Endothelial cell of umbilical vein (primary cell): ENCODE measurements around the gene LMO7.
"Not testable (repeated sequence)": the region's sequence is repeated elsewhere in the genome, so short reads cannot be mapped to it uniquely, and the experiment has no call there.

Experiments
- CTCF ChIP-seq, 2 donors: IDR thresholded peaks; 1 replicate in 1 of 2; 2 replicates in 1 of 2; pipeline ENCODE4 v1.5.1; 2011; ENCODE audit warnings: low read length in 2 of 2, mild to moderate bottlenecking in 2 of 2, moderate library complexity in 2 of 2, control low read depth in 1 of 2, inconsistent platforms in 1 of 2, low read depth in 1 of 2; ENCODE audit not compliant: insufficient read depth in 1 of 2; ENCODE audit errors: extremely low read depth in 1 of 2
- EZH2 ChIP-seq: IDR thresholded peaks from 2 replicates; pipeline ENCODE4 v1.6.1; 2012; ENCODE audit warnings: borderline replicate concordance, low read depth, mild to moderate bottlenecking, moderate library complexity, low read length, inconsistent platforms; ENCODE audit not compliant: severe bottlenecking
- JUN ChIP-seq: IDR thresholded peaks from 2 replicates; pipeline ENCODE4 v1.6.1; 2011; ENCODE audit warnings: borderline replicate concordance, low read depth; ENCODE audit not compliant: insufficient read length, insufficient read depth
- MAX ChIP-seq: IDR thresholded peaks from 2 replicates; pipeline ENCODE4 v1.6.1; 2011; ENCODE audit not compliant: insufficient read depth, insufficient read length
- MYC ChIP-seq: IDR thresholded peaks from one replicate; pipeline ENCODE4 v1.6.1; 2011; ENCODE audit warnings: mild to moderate bottlenecking, low read depth, low read length
- POLR2A ChIP-seq: IDR thresholded peaks from 2 replicates; pipeline ENCODE4 v1.6.1; 2012; ENCODE audit warnings: low read depth, mild to moderate bottlenecking, control low read depth, low read length
- POLR2AphosphoS5 ChIP-seq: IDR thresholded peaks from 2 replicates; pipeline ENCODE4 v1.6.1; 2012; ENCODE audit warnings: low read depth, mild to moderate bottlenecking, control low read depth, low read length, moderate library complexity; ENCODE audit not compliant: insufficient read depth

- TF ChIP-seq CTCF (IDR thresholded peaks at IDR 0.05; ENCODE audit: extremely low read depth in 1 of 2, insufficient read depth in 1 of 2, low read depth in 1 of 2, low read length in 2 of 2), result peak; percentile 76 to 79
- TF ChIP-seq POLR2A, POLR2AphosphoS5, MAX, MYC, JUN, EZH2: not testable (repeated sequence)
Observed at GRCh38 chr13:75695908-75696307, 59.8 kb downstream of the LMO7 start.
